Astrocyte of the cerebellum (primary cell): ENCODE data around the gene PKD1.

ENCODE experiments used
- DNase-seq: peaks from one replicate; pipeline ENCODE4 v3.0.0-alpha.2; 2011; ENCODE audit warnings: low read depth
- H3K4me3 ChIP-seq: 2 replicates; pipeline ENCODE4 v1.5.1; 2011; ENCODE audit warnings: mild to moderate bottlenecking, low read depth, low read length, moderate library complexity
- CTCF ChIP-seq: IDR thresholded peaks from 2 replicates; pipeline ENCODE4 v1.5.1; 2012; ENCODE audit warnings: low read length, low read depth, moderate library complexity, mild to moderate bottlenecking; ENCODE audit errors: missing control alignments
- in situ Hi-C: cut with HindIII; loops from 2 replicates; pipeline ENCODE4 v1.10.0; 2017; ENCODE audit warnings: low sequenced_read_pairs

Gene PKD1

GRCh38 chr16:2171601-2172178, 36.0 kb upstream of the PKD1 start:
- in situ Hi-C loops = no loop called here
- no peak for DNase-seq
- no peak for TF ChIP-seq CTCF
- H3K4me3 ChIP-seq = no peak overlapping the region

- no peak for TF ChIP-seq CTCF
- no peak for DNase-seq
- H3K4me3 ChIP-seq = no peak overlapping the region
- in situ Hi-C loops = no loop called here
These were observed 35.1 kb upstream of the PKD1 start for GRCh38 chr16:2170587-2171435.

- no peak for DNase-seq
These were observed 34.4 kb upstream of the PKD1 start for GRCh38 chr16:2170080-2170479.

GRCh38 chr16:2167068-2167638, 31.5 kb upstream of the PKD1 start:
- no peak for DNase-seq
- TF ChIP-seq CTCF = no peak
- in situ Hi-C loops = loop anchor here (10.0 kb wide), 3 partner anchors 92 to 258 kb away; partner anchors contain the start of gene CCNF
- no peak overlapping the region for H3K4me3 ChIP-seq

More at GRCh38 chr16:2170080-2170479, 34.4 kb upstream of the PKD1 start:
- no peak overlapping the region for H3K4me3 ChIP-seq
- TF ChIP-seq CTCF = no peak
- in situ Hi-C loops = no loop called here

- TF ChIP-seq CTCF = no peak
- in situ Hi-C loops = loop anchor here (10.0 kb wide), 3 partner anchors 92 to 258 kb away; partner anchors contain the start of gene CCNF
- H3K4me3 ChIP-seq = no peak overlapping the region
- no peak for DNase-seq
These were observed 30.8 kb upstream of the PKD1 start for GRCh38 chr16:2166263-2167067.

- in situ Hi-C loops = loop anchor here (10.0 kb wide), 3 partner anchors 91 to 259 kb away; partner anchors contain the start of gene CCNF
- DNase-seq = no peak
- no peak overlapping the region for H3K4me3 ChIP-seq
- TF ChIP-seq CTCF = no peak
These were observed 30.2 kb upstream of the PKD1 start for GRCh38 chr16:2165861-2166260.
